Osteoblast (primary cell): Measurements from ENCODE around the gene DNMT1. TPM values are rescaled to one million over a fixed set of nuclear protein-coding genes. Genes with fewer than 3 reads are reported as not detected.
A peak's percentile ranks its signal among the peaks of the same experiment; 100 is the strongest.

ENCODE experiments used
- DNase-seq: peaks from one replicate; pipeline ENCODE4 v3.0.0; 2011; ENCODE audit warnings: low spot score, mixed read lengths; ENCODE audit not compliant: insufficient read length; ENCODE audit errors: missing footprints
- H2AFZ ChIP-seq: 2 replicates; pipeline ENCODE4 v1.6.0; 2011; ENCODE audit warnings: mild to moderate bottlenecking, low read length
- H3K27ac ChIP-seq: 2 replicates; pipeline ENCODE4 v1.5.1; 2011; ENCODE audit warnings: mild to moderate bottlenecking, low read depth, low read length, moderate library complexity
- H3K27me3 ChIP-seq: 2 replicates; pipeline ENCODE4 v1.6.0; 2012; ENCODE audit warnings: mild to moderate bottlenecking, control low read depth, inconsistent platforms, low read length, moderate library complexity; ENCODE audit not compliant: insufficient read depth
- H3K36me3 ChIP-seq: 2 replicates; pipeline ENCODE4 v1.5.1; 2011; ENCODE audit warnings: mild to moderate bottlenecking, low read length, control low read depth, moderate library complexity; ENCODE audit not compliant: insufficient read depth
- H3K4me1 ChIP-seq: 2 replicates; pipeline ENCODE4 v1.5.1; 2011; ENCODE audit warnings: mild to moderate bottlenecking, low read length, control low read depth, moderate library complexity; ENCODE audit not compliant: insufficient read depth
- H3K4me2 ChIP-seq: 2 replicates; pipeline ENCODE4 v1.6.0; 2011; ENCODE audit warnings: mild to moderate bottlenecking, low read length; ENCODE audit not compliant: insufficient read depth
- H3K4me3 ChIP-seq: fragments of 200-600 bp; sonication (generic); 3 replicates; pipeline ENCODE4 v1.5.1; 2012; ENCODE audit warnings: mild to moderate bottlenecking, low read length, inconsistent platforms; ENCODE audit not compliant: insufficient read depth
- H3K79me2 ChIP-seq: 2 replicates; pipeline ENCODE4 v1.6.0; 2012; ENCODE audit warnings: mild to moderate bottlenecking, low read length, control low read depth, inconsistent platforms; ENCODE audit not compliant: insufficient read depth
- H3K9me3 ChIP-seq: 2 replicates; pipeline ENCODE4 v1.5.1; 2011; ENCODE audit warnings: low read depth, low read length, control low read depth
- H4K20me1 ChIP-seq: 2 replicates; pipeline ENCODE4 v1.6.0; 2012; ENCODE audit warnings: mild to moderate bottlenecking, low read length, control low read depth; ENCODE audit not compliant: insufficient read depth
- total RNA-seq: library from RNA; depleted of rRNA; stranded (reverse); fragments of >200 nt; gene quantifications from 2 replicates; pipeline ENCODE4 v1.2.3, GENCODE V29; 2012
- TF ChIP-seq, protein P1 (sequence below): IDR thresholded peaks from 2 replicates; pipeline ENCODE4 v1.5.1; 2011; ENCODE audit warnings: mild to moderate bottlenecking, low read depth, low read length, moderate library complexity; ENCODE audit errors: extremely low read depth

The DNMT1 gene
- total RNA-seq, 1 donor: 33.7 TPM

DNA sequence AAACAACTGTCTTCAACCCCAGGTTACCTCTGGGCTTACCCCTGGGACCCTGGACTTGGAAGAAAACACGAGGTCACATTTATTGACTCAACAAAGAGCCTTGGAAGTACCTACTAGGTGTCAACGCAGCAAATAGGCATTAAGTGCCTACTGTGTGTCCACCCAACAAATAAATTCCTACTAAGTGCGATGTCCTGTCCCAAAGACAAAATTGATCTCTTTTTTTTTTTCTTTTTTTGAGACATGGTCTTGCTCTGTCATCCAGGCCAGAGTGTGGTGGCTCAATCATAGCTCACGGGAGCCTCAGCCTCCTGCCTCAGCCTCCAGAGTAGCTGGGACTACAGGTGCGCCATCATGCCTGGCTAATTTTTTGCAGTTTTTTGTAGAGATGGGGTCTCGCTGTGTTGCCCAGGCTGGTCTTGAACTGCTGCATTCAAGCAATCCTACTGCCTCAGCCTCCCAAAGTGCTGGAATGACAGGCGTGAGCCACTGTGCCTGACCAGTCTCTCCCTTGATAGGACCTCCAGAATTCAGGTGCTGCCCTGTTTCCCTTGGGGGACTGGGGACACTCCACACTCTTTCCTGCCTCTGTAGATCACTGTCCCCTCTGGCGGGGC, 37.0 kb upstream of the DNMT1 start:
- Histone ChIP-seq H4K20me1 (peaks cover 19% of the 10 kb centered on the region), H3K9me3 (no peaks in the 10 kb centered on the region), H3K4me1 (peaks cover 13% of the 10 kb centered on the region), H3K27me3 (no peaks in the 10 kb centered on the region), H3K27ac (peak overlapping the region; percentile 56), H3K79me2 (peaks cover 13% of the 10 kb centered on the region), H2AFZ (no peak overlapping the region), H3K4me2 (peak overlapping the region; percentile 58), H3K36me3 (no peaks in the 10 kb centered on the region), H3K4me3 (peak overlapping the region; percentile 92)
- no peak for DNase-seq
- TF ChIP-seq, protein P1, sequence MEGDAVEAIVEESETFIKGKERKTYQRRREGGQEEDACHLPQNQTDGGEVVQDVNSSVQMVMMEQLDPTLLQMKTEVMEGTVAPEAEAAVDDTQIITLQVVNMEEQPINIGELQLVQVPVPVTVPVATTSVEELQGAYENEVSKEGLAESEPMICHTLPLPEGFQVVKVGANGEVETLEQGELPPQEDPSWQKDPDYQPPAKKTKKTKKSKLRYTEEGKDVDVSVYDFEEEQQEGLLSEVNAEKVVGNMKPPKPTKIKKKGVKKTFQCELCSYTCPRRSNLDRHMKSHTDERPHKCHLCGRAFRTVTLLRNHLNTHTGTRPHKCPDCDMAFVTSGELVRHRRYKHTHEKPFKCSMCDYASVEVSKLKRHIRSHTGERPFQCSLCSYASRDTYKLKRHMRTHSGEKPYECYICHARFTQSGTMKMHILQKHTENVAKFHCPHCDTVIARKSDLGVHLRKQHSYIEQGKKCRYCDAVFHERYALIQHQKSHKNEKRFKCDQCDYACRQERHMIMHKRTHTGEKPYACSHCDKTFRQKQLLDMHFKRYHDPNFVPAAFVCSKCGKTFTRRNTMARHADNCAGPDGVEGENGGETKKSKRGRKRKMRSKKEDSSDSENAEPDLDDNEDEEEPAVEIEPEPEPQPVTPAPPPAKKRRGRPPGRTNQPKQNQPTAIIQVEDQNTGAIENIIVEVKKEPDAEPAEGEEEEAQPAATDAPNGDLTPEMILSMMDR: no peak

DNA sequence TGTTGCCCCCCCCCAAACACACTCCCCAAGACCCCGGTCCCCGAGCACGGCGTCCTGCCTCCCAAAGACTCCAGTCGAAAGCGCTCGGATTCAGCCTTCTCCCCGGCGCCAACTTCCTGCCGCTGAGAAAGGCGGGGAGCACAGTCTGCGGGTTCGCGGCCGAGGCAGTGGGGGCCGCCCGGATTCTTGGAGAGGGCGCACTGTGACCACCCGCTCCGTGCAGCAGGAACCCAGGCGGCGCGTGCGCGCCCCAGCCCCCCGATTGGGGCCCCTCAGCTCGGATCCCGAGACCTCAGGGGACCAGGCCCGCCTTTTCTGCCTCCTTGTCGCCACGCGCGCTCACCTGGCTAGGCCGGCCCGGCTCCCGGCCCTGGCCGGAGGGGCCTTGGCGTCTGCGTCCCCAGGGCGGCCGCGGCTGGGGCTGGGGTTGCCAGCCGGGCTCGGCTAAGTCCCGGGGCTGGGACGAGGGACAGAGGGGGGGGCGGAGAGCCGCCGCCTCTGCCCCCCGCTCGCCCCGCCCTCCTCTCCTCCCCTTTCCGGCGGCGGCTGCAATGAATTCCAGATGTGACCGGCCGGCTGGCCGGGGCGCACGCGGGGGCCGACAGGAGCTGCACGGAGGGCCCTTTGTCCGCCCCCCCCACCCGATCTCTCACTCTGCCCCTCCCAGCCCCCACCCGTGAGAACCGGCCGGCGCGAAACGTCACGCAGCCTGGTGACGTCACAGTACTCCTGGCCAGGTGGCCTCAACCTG, 36.3 kb upstream of the DNMT1 start, which contains the start of gene S1PR2:
Gene S1PR2 (minus strand): TSS at position 471 of the 751 bp plus-strand sequence. CDS start 6,426 bp downstream, outside the sequence.
- peak within 1 kb of the TSS; percentile 74 for H2AFZ ChIP-seq
- peak within 1 kb of the TSS; percentile 83 for H3K27ac ChIP-seq
- TF ChIP-seq, protein P1: no peak

GRCh38 chr19:10230173-10230860, 35.6 kb upstream of the DNMT1 start:
- H3K9me3 ChIP-seq: no peaks in the 10 kb centered on the region
- TF ChIP-seq, protein P1: no peak
- H3K36me3 ChIP-seq: no peaks in the 10 kb centered on the region
- H3K27ac ChIP-seq: peak overlapping the region; percentile 83
- peak; percentile 91 for DNase-seq
- H2AFZ ChIP-seq: peak overlapping the region; percentile 74
- H3K4me2 ChIP-seq: peak overlapping the region; percentile 81
- H3K27me3 ChIP-seq: no peaks in the 10 kb centered on the region
- peak overlapping the region; percentile 92 for H3K4me3 ChIP-seq
- H3K79me2 ChIP-seq: peaks cover 13% of the 10 kb centered on the region
- H3K4me1 ChIP-seq: peaks cover 12% of the 10 kb centered on the region
- H4K20me1 ChIP-seq: peaks cover 24% of the 10 kb centered on the region

More for the DNA sequence above, 36.3 kb upstream of the DNMT1 start, which contains the start of gene S1PR2:
- H3K36me3 ChIP-seq: no peaks in the 10 kb centered on the region
- peak; percentile 98 for DNase-seq
- no peaks in the 10 kb centered on the region for H3K9me3 ChIP-seq
- H4K20me1 ChIP-seq: peaks cover 20% of the 10 kb centered on the region
- peak within 1 kb of the TSS; percentile 81 for H3K4me2 ChIP-seq
- peaks cover 13% of the 10 kb centered on the region for H3K79me2 ChIP-seq
- H3K27me3 ChIP-seq: no peaks in the 10 kb centered on the region
- peaks cover 12% of the 10 kb centered on the region for H3K4me1 ChIP-seq
- peak within 1 kb of the TSS; percentile 92 for H3K4me3 ChIP-seq

DNA sequence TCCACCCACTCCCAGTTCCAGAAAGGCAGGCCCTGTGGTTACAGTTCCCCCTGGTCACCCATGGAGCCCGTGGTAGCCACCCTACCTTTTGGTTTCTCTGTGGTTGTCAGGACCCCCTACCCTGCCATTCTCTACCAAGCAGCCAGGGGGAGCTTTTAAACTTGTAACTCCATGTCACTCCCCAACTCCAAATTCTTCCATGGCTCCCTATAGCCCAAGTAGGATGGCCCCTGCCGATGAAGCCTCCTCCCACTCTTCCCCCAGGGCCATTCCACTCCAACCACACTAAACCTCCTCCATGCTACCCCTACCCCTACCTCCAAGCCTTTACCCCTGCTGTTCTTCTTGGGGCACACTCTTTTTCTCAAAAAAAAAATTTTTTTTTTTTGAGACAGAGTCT, 34.2 kb upstream of the DNMT1 start:
- H3K4me1 ChIP-seq: peaks cover 12% of the 10 kb centered on the region
- H3K27me3 ChIP-seq: no peaks in the 10 kb centered on the region
- H4K20me1 ChIP-seq: peaks cover 24% of the 10 kb centered on the region
- no peak overlapping the region for H3K4me3 ChIP-seq
- no peak overlapping the region for H3K27ac ChIP-seq
- no peak overlapping the region for H2AFZ ChIP-seq
- TF ChIP-seq, protein P1: peak; percentile 54
- DNase-seq: no peak
- H3K9me3 ChIP-seq: no peaks in the 10 kb centered on the region
- H3K4me2 ChIP-seq: no peak overlapping the region
- H3K79me2 ChIP-seq: peaks cover 17% of the 10 kb centered on the region
- H3K36me3 ChIP-seq: peaks cover 4% of the 10 kb centered on the region
